HG03175 (cell line): ENCODE measurements around the gene AFDN.

ENCODE experiments used
- ATAC-seq: cut with Tn5 transposase; IDR thresholded peaks from one replicate; pipeline ENCODE4 v1.9.1; 2021; ENCODE audit warnings: mild to moderate bottlenecking, moderate library complexity; ENCODE audit not compliant: unreplicated experiment

The AFDN gene

GRCh38 chr6:168016721-168017525, 190.2 kb downstream of the AFDN start:
- no peak for ATAC-seq

DNA sequence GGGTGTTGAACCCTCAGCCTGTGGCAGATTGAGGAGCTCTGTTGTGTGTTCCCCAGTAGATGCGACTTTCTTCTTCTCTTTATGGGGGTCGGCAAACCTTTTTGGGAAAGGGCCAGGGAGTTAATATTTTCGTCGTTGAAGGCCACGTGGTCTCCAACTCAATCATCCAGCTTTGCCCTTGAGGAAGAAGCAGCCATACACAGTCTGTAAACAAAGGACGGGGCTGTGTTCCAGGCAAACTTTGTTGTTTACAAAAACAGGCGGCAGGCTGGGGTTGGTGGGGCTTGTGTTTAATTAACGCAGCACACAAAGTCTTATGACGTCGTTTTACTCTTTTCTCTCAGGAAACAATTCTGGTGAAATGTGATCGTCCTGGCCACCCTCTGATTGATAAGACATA, 190.9 kb downstream of the AFDN start:
- ATAC-seq = no peak

- no peak for ATAC-seq
Observed at GRCh38 chr6:168018664-168019063, 192.0 kb downstream of the AFDN start.

- no peak for ATAC-seq
Observed at GRCh38 chr6:168020242-168020641, 193.5 kb downstream of the AFDN start.

GRCh38 chr6:168021581-168021980, 194.9 kb downstream of the AFDN start:
- ATAC-seq = no peak
